GM12891 (cell line): ENCODE measurements around the gene LY9.

ENCODE experiments used
- POLR2A ChIP-seq: IDR thresholded peaks from 2 replicates; pipeline ENCODE4 v1.6.1; 2011; ENCODE audit warnings: low read depth, low read length, control low read depth
- POLR2AphosphoS5 ChIP-seq: IDR thresholded peaks from 2 replicates; pipeline ENCODE4 v1.6.1; 2011; ENCODE audit warnings: low read depth, low read length, control low read depth
- SPI1 ChIP-seq: IDR thresholded peaks from 2 replicates; pipeline ENCODE4 v1.6.1; 2011; ENCODE audit warnings: low read depth, low read length, control low read depth
- TAF1 ChIP-seq: IDR thresholded peaks from 2 replicates; pipeline ENCODE4 v1.6.1; 2011; ENCODE audit warnings: low read depth, low read length, control low read depth

DNA sequence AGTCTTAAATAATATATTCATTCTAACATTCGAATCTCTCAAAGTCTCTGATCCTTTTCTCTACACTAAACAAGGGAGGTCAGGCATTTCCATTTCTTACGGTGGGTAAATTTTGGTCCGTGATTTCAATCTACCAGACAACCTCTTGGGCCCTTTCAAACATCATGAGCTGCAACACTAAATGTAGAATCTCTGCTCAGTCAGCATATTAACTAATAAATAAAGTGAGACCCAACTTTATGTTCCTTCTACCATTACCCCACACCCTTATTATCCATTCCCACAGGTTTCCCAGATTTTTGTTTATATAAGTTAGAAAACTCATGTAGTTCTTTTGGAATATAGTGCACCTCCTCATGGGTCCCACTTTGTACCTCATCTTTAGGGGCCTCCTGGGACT is 32.0 kb upstream of the LY9 start:
- TF ChIP-seq POLR2AphosphoS5 (no peak), POLR2A (no peak), TAF1 (no peak), SPI1 (no peak)
